Gastrocnemius medialis (tissue), 4 donors: ENCODE results near the gene EXOSC5. TPM values are rescaled to one million over a fixed set of nuclear protein-coding genes. Genes with fewer than 3 reads are reported as not detected.
"Not testable (repeated sequence)": the region's sequence is repeated elsewhere in the genome, so short reads cannot be mapped to it uniquely, and the experiment has no call there.

Experiments used
- ATAC-seq, 2 donors: fragments of 150-250 bp; one replicate each; pipeline ENCODE4 v1.9.1; 2016
- DNase-seq, 2 donors: peaks; one replicate each; pipeline ENCODE4 v3.0.0-alpha.2; 2019
- H3K27ac ChIP-seq, 4 donors: fragments of 200-600 bp; sonication (generic); 1 replicate in 1 of 4; 2 replicates in 3 of 4; pipeline ENCODE4 v1.5.1; 2016 to 2018; ENCODE audit warnings: mild to moderate bottlenecking in 2 of 4, moderate library complexity in 1 of 4
- H3K27me3 ChIP-seq, 3 donors: fragments of 200-600 bp; sonication (generic) in 2 of 3; 1 replicate in 1 of 3; 2 replicates in 2 of 3; pipeline versions ENCODE4 v1.5.1 to v1.6.0; 2016 to 2019; ENCODE audit warnings: mild to moderate bottlenecking in 1 of 3, moderate library complexity in 1 of 3
- H3K36me3 ChIP-seq, 2 donors: fragments of 200-600 bp; sonication (generic) in 1 of 2; one replicate each; pipeline ENCODE4 v1.5.1; 2017 to 2018
- H3K4me1 ChIP-seq, 2 donors: fragments of 200-600 bp; sonication (generic) in 1 of 2; one replicate each; pipeline ENCODE4 v1.5.1; 2016 to 2017; ENCODE audit warnings: mild to moderate bottlenecking in 2 of 2
- H3K4me3 ChIP-seq, 4 donors: fragments of 200-600 bp; sonication (generic) in 3 of 4; 1 replicate in 1 of 4; 2 replicates in 3 of 4; pipeline ENCODE4 v1.5.1; 2016 to 2019; ENCODE audit warnings: mild to moderate bottlenecking in 2 of 4
- H3K9me3 ChIP-seq, 3 donors: fragments of 200-600 bp; sonication (generic) in 2 of 3; 1 replicate in 1 of 3; 2 replicates in 2 of 3; pipeline ENCODE4 v1.5.1; 2016 to 2019
- POLR2A ChIP-seq, 2 donors: fragments of 450-650 bp; IDR thresholded peaks; one replicate each; pipeline ENCODE4 v1.6.1; 2017; ENCODE audit warnings: antibody characterized with exemption in 2 of 2, mild to moderate bottlenecking in 2 of 2, moderate library complexity in 2 of 2
- in situ Hi-C, 4 donors: fragments of 200-750 bp; cut with MboI; loops; one replicate each; pipeline versions ENCODE4 v1.15.0 to v1.8.0; 2017; ENCODE audit warnings: low sequenced_read_pairs in 4 of 4
- intact Hi-C: fragments of 100-400 bp; cut with DNase I; formaldehyde crosslinking; loops from one replicate; pipeline ENCODE4 v1.15.1; 2023; ENCODE audit warnings: low total_unique reads
- total RNA-seq, 4 donors: library from RNA; depleted of rRNA; stranded (reverse); fragments of >200 nt; gene quantifications; one replicate each; pipeline versions ENCODE4 v1.1.0 to v1.2.3, GENCODE V29; 2016
- TF ChIP-seq, protein P1 (sequence below), 5 experiments: fragments of 450-650 bp in 3 of 5; fragments of 200-600 bp in 2 of 5; sonication (generic) in 2 of 5; IDR thresholded peaks in 4 of 5; conservative IDR thresholded peaks in 1 of 5; 1 replicate in 4 of 5; 2 replicates in 1 of 5; pipeline ENCODE4 v1.5.1; 2016 to 2019; ENCODE audit warnings: antibody characterized with exemption in 5 of 5, mild to moderate bottlenecking in 3 of 5, moderate library complexity in 3 of 5

Gene EXOSC5
- total RNA-seq, 4 donors from 2014 or later = 29.1 to 61.9 (median 40.9) TPM

GRCh38 chr19:41372501-41372900 is 24.7 kb downstream of the EXOSC5 start:
- Histone ChIP-seq H3K4me3 (no peak overlapping the region), H3K4me1 (peaks cover 6 to 18% of the 10 kb centered on the region in 2 donors), H3K27ac (no peak overlapping the region), H3K27me3 (peaks cover 0 to 15% (median 5%) of the 10 kb centered on the region in 3 donors), H3K36me3 (no peaks in the 10 kb centered on the region), H3K9me3 (no peaks in the 10 kb centered on the region)
- intact Hi-C loops (no loop called here), in situ Hi-C loops (no loop called here)
- DNase-seq (no peak), ATAC-seq (no peak)
- TF ChIP-seq POLR2A (IDR thresholded peaks at IDR 0.05) = no peak
- TF ChIP-seq, protein P1, sequence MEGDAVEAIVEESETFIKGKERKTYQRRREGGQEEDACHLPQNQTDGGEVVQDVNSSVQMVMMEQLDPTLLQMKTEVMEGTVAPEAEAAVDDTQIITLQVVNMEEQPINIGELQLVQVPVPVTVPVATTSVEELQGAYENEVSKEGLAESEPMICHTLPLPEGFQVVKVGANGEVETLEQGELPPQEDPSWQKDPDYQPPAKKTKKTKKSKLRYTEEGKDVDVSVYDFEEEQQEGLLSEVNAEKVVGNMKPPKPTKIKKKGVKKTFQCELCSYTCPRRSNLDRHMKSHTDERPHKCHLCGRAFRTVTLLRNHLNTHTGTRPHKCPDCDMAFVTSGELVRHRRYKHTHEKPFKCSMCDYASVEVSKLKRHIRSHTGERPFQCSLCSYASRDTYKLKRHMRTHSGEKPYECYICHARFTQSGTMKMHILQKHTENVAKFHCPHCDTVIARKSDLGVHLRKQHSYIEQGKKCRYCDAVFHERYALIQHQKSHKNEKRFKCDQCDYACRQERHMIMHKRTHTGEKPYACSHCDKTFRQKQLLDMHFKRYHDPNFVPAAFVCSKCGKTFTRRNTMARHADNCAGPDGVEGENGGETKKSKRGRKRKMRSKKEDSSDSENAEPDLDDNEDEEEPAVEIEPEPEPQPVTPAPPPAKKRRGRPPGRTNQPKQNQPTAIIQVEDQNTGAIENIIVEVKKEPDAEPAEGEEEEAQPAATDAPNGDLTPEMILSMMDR (IDR thresholded peaks at IDR 0.05 in 4 of 5, conservative IDR thresholded peaks at IDR 0.05 in 1 of 5) = no peak

DNA sequence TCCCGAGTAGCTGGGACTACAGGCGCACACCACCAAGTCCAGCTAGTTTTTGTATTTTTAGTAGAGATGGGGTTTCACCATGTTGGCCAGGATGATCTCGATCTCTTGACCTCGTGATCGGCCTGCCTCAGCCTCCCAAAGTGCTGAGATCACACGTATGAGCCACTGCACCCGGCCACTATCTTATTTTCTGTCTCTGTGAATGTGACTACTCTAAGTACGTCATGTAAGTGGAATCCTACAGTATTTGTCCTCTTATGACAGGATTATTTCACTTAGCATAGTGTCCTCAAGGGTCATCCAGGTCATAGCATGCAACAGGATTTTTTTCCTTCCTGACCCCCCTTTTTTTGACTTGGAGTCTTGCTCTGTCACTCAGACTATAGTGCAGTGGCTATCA is 25.6 kb downstream of the EXOSC5 start:
- no peak overlapping the region for H3K4me3 ChIP-seq
- TF ChIP-seq, protein P1 (IDR thresholded peaks at IDR 0.05 in 4 of 5, conservative IDR thresholded peaks at IDR 0.05 in 1 of 5) = no peak
- no peak for TF ChIP-seq POLR2A (IDR thresholded peaks at IDR 0.05)
- DNase-seq (no peak), ATAC-seq (no peak)
- intact Hi-C loops = no loop called here
- H3K9me3 ChIP-seq = no peaks in the 10 kb centered on the region
- H3K27me3 ChIP-seq = peaks cover 0 to 10% (median 5%) of the 10 kb centered on the region in 3 donors
- H3K4me1 ChIP-seq = peaks cover 6 to 18% of the 10 kb centered on the region in 2 donors
- H3K36me3 ChIP-seq = no peaks in the 10 kb centered on the region
- no peak overlapping the region for H3K27ac ChIP-seq
- in situ Hi-C loops = no loop called here

GRCh38 chr19:41371119-41371518 is 26.0 kb downstream of the EXOSC5 start:
- DNase-seq, H3K27me3 ChIP-seq, H3K4me3 ChIP-seq, H3K9me3 ChIP-seq, H3K36me3 ChIP-seq, intact Hi-C loops, ATAC-seq, H3K27ac ChIP-seq, in situ Hi-C loops: not testable (repeated sequence)
- H3K4me1 ChIP-seq = peaks cover 6 to 15% of the 10 kb centered on the region in 2 donors

DNA sequence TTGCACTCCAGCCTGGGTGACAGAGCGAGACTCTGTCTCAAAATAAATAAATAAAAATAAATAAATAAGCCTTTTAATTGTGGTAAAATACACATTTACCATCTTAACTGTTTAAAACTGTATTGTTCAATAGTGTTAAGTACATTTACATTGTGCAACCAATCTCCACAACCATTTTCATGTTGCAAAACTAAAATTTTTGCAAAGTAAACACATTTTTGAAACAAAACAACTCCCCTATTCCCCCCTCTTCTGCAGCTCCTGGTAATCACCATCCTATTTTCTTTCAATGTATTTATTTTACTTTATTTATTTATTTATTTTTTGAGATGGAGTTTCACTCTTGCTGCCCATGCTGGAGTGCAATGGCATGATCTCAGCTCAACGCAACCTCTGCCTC is 27.4 kb downstream of the EXOSC5 start:
- TF ChIP-seq, protein P1 (IDR thresholded peaks at IDR 0.05 in 4 of 5, conservative IDR thresholded peaks at IDR 0.05 in 1 of 5) = no peak
- no peak for TF ChIP-seq POLR2A (IDR thresholded peaks at IDR 0.05)
- H3K27me3 ChIP-seq = no peaks in the 10 kb centered on the region
- in situ Hi-C loops (no loop called here), intact Hi-C loops (no loop called here)
- DNase-seq (no peak), ATAC-seq (no peak)
- H3K4me3 ChIP-seq = no peak overlapping the region
- no peaks in the 10 kb centered on the region for H3K36me3 ChIP-seq
- no peak overlapping the region for H3K27ac ChIP-seq
- H3K9me3 ChIP-seq = no peaks in the 10 kb centered on the region
- H3K4me1 ChIP-seq = peaks cover 8 to 11% of the 10 kb centered on the region in 2 donors

DNA sequence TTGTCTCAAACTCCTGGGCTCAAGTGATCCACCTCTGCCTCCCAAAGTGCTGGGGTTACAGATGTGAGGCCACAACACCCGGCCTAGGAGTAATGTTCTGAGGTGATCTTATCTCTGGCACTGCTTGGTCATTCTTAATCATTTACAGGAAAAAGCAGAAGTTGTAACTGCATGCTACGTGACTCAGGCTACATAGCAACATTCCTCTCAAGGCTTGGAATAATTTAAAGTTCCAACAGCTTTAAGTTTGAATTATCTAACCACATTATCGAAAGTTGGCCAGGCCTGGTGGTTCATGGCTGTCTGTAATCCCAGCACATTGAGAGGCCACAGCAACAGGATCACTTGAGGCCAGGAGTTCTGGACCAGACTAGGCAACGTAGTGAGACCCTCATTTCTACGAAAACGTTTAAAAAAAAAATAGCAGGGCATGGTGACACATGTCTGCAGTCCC is 29.3 kb downstream of the EXOSC5 start:
- peak overlapping the region in 1 of 4 donors; percentile 11 for H3K27ac ChIP-seq
- no peak overlapping the region for H3K4me3 ChIP-seq
- DNase-seq (no peak), ATAC-seq (no peak)
- no peaks in the 10 kb centered on the region for H3K36me3 ChIP-seq
- intact Hi-C loops = no loop called here
- in situ Hi-C loops = no loop called here
- H3K27me3 ChIP-seq = no peaks in the 10 kb centered on the region
- TF ChIP-seq, protein P1 (IDR thresholded peaks at IDR 0.05 in 4 of 5, conservative IDR thresholded peaks at IDR 0.05 in 1 of 5) = no peak
- TF ChIP-seq POLR2A (IDR thresholded peaks at IDR 0.05) = no peak
- no peaks in the 10 kb centered on the region for H3K9me3 ChIP-seq
- H3K4me1 ChIP-seq = peaks cover 3 to 6% of the 10 kb centered on the region in 2 donors
